H1 (cell line): ENCODE results near the gene CMC1. TPM values are rescaled to one million over a fixed set of nuclear protein-coding genes. Genes with fewer than 3 reads are reported as not detected.
A peak's percentile ranks its signal among the peaks of the same experiment; 100 is the strongest.

Source experiments
- CTCF ChIA-PET: fragments of 300-600 bp; sonication (Branson Sonifier 250); formaldehyde crosslinking; loops from one replicate; lab custom pipeline; 2021; ENCODE audit not compliant: partially characterized antibody; lab: Charles Lee
- POLR2A ChIA-PET: fragments of 300-600 bp; sonication (Branson Sonifier 250); formaldehyde crosslinking; loops from one replicate; lab custom pipeline; 2021; ENCODE audit warnings: inconsistent platforms; ENCODE audit not compliant: partially characterized antibody; lab: Charles Lee
- DNase-seq, 2 experiments: peaks; one replicate each; pipeline versions ENCODE4 v3.0.0 to v3.0.0-alpha.2; 2010 to 2022; ENCODE audit warnings: low spot score in 2 of 2, low read depth in 1 of 2, mixed read lengths in 1 of 2
- FAIRE-seq: peaks from 2 replicates; lab custom pipeline; 2011; peaks lifted over from hg19 to GRCh38; lab: Jason Lieb, UNC
- H2AFZ ChIP-seq: 2 replicates; pipeline ENCODE4 v1.8.1; 2012; ENCODE audit warnings: low read length, inconsistent platforms
- H2AK5ac ChIP-seq: 2 replicates; pipeline ENCODE4 v1.6.1; 2013; ENCODE audit warnings: low read depth, low read length
- H2BK120ac ChIP-seq: replicated peaks from 2 replicates; pipeline ENCODE3; 2013; ENCODE audit warnings: low read depth, low read length, inconsistent platforms
- H2BK12ac ChIP-seq: 2 replicates; pipeline ENCODE4 v1.6.1; 2013; ENCODE audit warnings: low read depth, low read length
- H2BK15ac ChIP-seq: 2 replicates; pipeline ENCODE4 v1.6.1; 2013; ENCODE audit warnings: low read length
- H2BK20ac ChIP-seq: 2 replicates; pipeline ENCODE4 v1.6.1; 2013; ENCODE audit warnings: low read length
- H2BK5ac ChIP-seq: 2 replicates; pipeline ENCODE4 v1.6.1; 2013; ENCODE audit warnings: low read depth, low read length
- H3K14ac ChIP-seq: 2 replicates; pipeline ENCODE4 v1.6.1; 2013; ENCODE audit warnings: inconsistent platforms; ENCODE audit not compliant: insufficient read length
- H3K18ac ChIP-seq: 2 replicates; pipeline ENCODE4 v1.6.1; 2013; ENCODE audit warnings: low read length; ENCODE audit errors: extremely low read depth
- H3K23ac ChIP-seq: 2 replicates; pipeline ENCODE4 v1.6.1; 2013; ENCODE audit warnings: inconsistent platforms; ENCODE audit not compliant: insufficient read length
- H3K23me2 ChIP-seq: 2 replicates; pipeline ENCODE4 v1.6.1; 2013; ENCODE audit warnings: low read depth, low read length
- H3K27ac ChIP-seq: 2 replicates; pipeline ENCODE4 v1.6.1; 2011; ENCODE audit warnings: low read depth, low read length, inconsistent platforms
- H3K27me3 ChIP-seq, 4 experiments: replicated peaks in 1 of 4; 1 replicate in 1 of 4; 2 replicates in 3 of 4; pipeline versions ENCODE4 v1.6.1 to v1.8.1; 2011 to 2013; ENCODE audit warnings: low read length in 3 of 4, mild to moderate bottlenecking in 3 of 4, inconsistent platforms in 2 of 4, mixed read lengths in 2 of 4, moderate library complexity in 1 of 4; ENCODE audit not compliant: control insufficient read depth in 3 of 4, insufficient read depth in 3 of 4; ENCODE audit errors: extremely low read depth in 1 of 4
- H3K36me3 ChIP-seq, 4 experiments: 2 replicates each; pipeline versions ENCODE4 v1.6.1 to v1.8.1; 2011 to 2013; ENCODE audit warnings: mild to moderate bottlenecking in 4 of 4, low read length in 3 of 4, moderate library complexity in 2 of 4, control low read depth in 1 of 4, inconsistent platforms in 1 of 4; ENCODE audit not compliant: insufficient read depth in 4 of 4, control insufficient read depth in 2 of 4
- H3K4ac ChIP-seq: replicated peaks from 2 replicates; pipeline ENCODE3; 2013; ENCODE audit warnings: low read length, low read depth, mixed read lengths, inconsistent platforms; ENCODE audit not compliant: insufficient read length
- H3K4me1 ChIP-seq, 4 experiments: replicated peaks in 1 of 4; 1 replicate in 1 of 4; 2 replicates in 3 of 4; pipeline versions ENCODE4 v1.6.1 to v1.8.1; 2011 to 2013; ENCODE audit warnings: low read length in 3 of 4, inconsistent platforms in 2 of 4, mixed read lengths in 1 of 4; ENCODE audit not compliant: insufficient read depth in 4 of 4, control insufficient read depth in 3 of 4
- H3K4me2 ChIP-seq, 2 experiments: 2 replicates each; pipeline versions ENCODE4 v1.6.1 to v1.8.1; 2011 to 2013; ENCODE audit warnings: low read depth in 2 of 2, low read length in 2 of 2, control low read depth in 1 of 2, inconsistent platforms in 1 of 2, mild to moderate bottlenecking in 1 of 2; ENCODE audit not compliant: insufficient read depth in 1 of 2
- H3K4me3 ChIP-seq, 4 experiments: fragments of 200-600, 300-600 bp in 1 of 4; sonication (generic), shearing (Covaris generic), sonication (Bioruptor Twin) in 1 of 4; 2 replicates each; pipeline versions ENCODE4 v1.5.1 to v1.8.1; 2011 to 2016; ENCODE audit warnings: low read length in 4 of 4, low read depth in 3 of 4, control low read depth in 2 of 4, inconsistent platforms in 2 of 4, mild to moderate bottlenecking in 2 of 4, mixed read lengths in 1 of 4, moderate library complexity in 1 of 4; ENCODE audit not compliant: insufficient read depth in 2 of 4; ENCODE audit errors: extremely low read depth in 1 of 4
- H3K56ac ChIP-seq: replicated peaks from 2 replicates; pipeline ENCODE3; 2013; ENCODE audit warnings: low read depth, mild to moderate bottlenecking, mixed read lengths, low read length, inconsistent platforms; ENCODE audit not compliant: insufficient read length
- H3K79me1 ChIP-seq: 2 replicates; pipeline ENCODE4 v1.6.1; 2013; ENCODE audit warnings: low read depth, low read length, control low read depth
- H3K79me2 ChIP-seq, 2 experiments: 2 replicates each; pipeline versions ENCODE4 v1.6.1 to v1.8.1; 2012 to 2013; ENCODE audit warnings: low read length in 2 of 2, mild to moderate bottlenecking in 2 of 2, inconsistent platforms in 1 of 2; ENCODE audit not compliant: insufficient read depth in 2 of 2, control insufficient read depth in 1 of 2
- H3K9ac ChIP-seq, 4 experiments: replicated peaks in 1 of 4; 1 replicate in 1 of 4; 2 replicates in 3 of 4; pipeline versions ENCODE4 v1.6.1 to v1.8.1; 2011 to 2013; ENCODE audit warnings: low read depth in 3 of 4, low read length in 3 of 4, control low read depth in 2 of 4, mild to moderate bottlenecking in 2 of 4, moderate library complexity in 2 of 4, inconsistent platforms in 1 of 4; ENCODE audit errors: extremely low read depth in 1 of 4
- H3K9me3 ChIP-seq, 2 experiments: 2 replicates each; pipeline versions ENCODE4 v1.6.1 to v1.8.1; 2012 to 2013; ENCODE audit warnings: mild to moderate bottlenecking in 2 of 2, moderate library complexity in 2 of 2, control low read depth in 1 of 2, inconsistent platforms in 1 of 2, low read depth in 1 of 2, low read length in 1 of 2, mixed read lengths in 1 of 2; ENCODE audit not compliant: insufficient read depth in 2 of 2
- H4K20me1 ChIP-seq, 2 experiments: replicated peaks in 1 of 2; 2 replicates each; pipeline versions ENCODE3 to v1.8.1; 2011 to 2013; ENCODE audit warnings: inconsistent platforms in 2 of 2, low read length in 2 of 2, mild to moderate bottlenecking in 1 of 2; ENCODE audit not compliant: insufficient read depth in 2 of 2, control insufficient read depth in 1 of 2
- H4K5ac ChIP-seq: 2 replicates; pipeline ENCODE4 v1.6.1; 2013; ENCODE audit warnings: low read length, low read depth, mixed read lengths, inconsistent platforms; ENCODE audit not compliant: insufficient read length
- H4K8ac ChIP-seq: 2 replicates; pipeline ENCODE4 v1.8.0; 2013; ENCODE audit warnings: mild to moderate bottlenecking, moderate library complexity, low read length, inconsistent platforms; ENCODE audit not compliant: insufficient read depth; ENCODE audit errors: extremely low read depth
- H4K91ac ChIP-seq: replicated peaks from 2 replicates; pipeline ENCODE3; 2013; ENCODE audit warnings: low read length, mixed read lengths, inconsistent platforms; ENCODE audit not compliant: insufficient read length
- CTBP2 ChIP-seq: IDR thresholded peaks from 2 replicates; pipeline ENCODE4 v1.7.0; 2011; ENCODE audit warnings: borderline replicate concordance, mild to moderate bottlenecking, moderate library complexity, mixed read lengths, low read length; ENCODE audit not compliant: insufficient read depth, insufficient read length
- NRF1 ChIP-seq: IDR thresholded peaks from 2 replicates; pipeline ENCODE4 v1.6.1; 2011; ENCODE audit warnings: mild to moderate bottlenecking, low read depth, low read length, improper control_type of control experiment
- POLR2A ChIP-seq, 2 experiments: IDR thresholded peaks; 1 replicate in 1 of 2; 2 replicates in 1 of 2; pipeline ENCODE4 v1.6.1; 2011; ENCODE audit warnings: low read depth in 2 of 2, low read length in 2 of 2, mild to moderate bottlenecking in 2 of 2; ENCODE audit errors: control extremely low read depth in 1 of 2
- POU5F1 ChIP-seq: IDR thresholded peaks from 2 replicates; pipeline ENCODE4 v1.6.1; 2011; ENCODE audit warnings: low read depth, mild to moderate bottlenecking, low read length, moderate library complexity
- SIN3A ChIP-seq, 2 experiments: IDR thresholded peaks in 1 of 2; conservative IDR thresholded peaks in 1 of 2; 2 replicates each; pipeline ENCODE4 v1.6.1; 2011 to 2012; ENCODE audit warnings: low read length in 2 of 2, improper control_type of control experiment in 1 of 2, low read depth in 1 of 2, mild to moderate bottlenecking in 1 of 2
- SP2 ChIP-seq: IDR thresholded peaks from 2 replicates; pipeline ENCODE4 v1.6.1; 2012; ENCODE audit warnings: mild to moderate bottlenecking, low read length, inconsistent platforms
- WGBS, 2 experiments: shearing (Covaris generic) in 1 of 2; methylation state at CpG; one replicate each; pipeline versions ENCODE4 v1.1.6 to v1.1.7; 2013 to 2015; ENCODE audit warnings: low lambda C conversion rate in 2 of 2, mixed read lengths in 2 of 2, inconsistent platforms in 1 of 2, low coverage in 1 of 2, missing lambda C conversion rate in 1 of 2; ENCODE audit not compliant: insufficient replicate concordance in 2 of 2, insufficient coverage in 1 of 2, insufficient read length in 1 of 2; ENCODE audit errors: extremely low coverage in 1 of 2, missing lambda C conversion rate in 1 of 2; 5-methylcytosine and 5-hydroxymethylcytosine counted together
- polyA plus RNA-seq, 7 experiments: library from polyadenylated mRNA; depleted of rRNA in 3 of 7; stranded (reverse) in 5 of 7; unstranded in 2 of 7; fragments of >200 nt in 5 of 7; fragments of 200-250 nt in 2 of 7; gene quantifications; 1 replicate in 5 of 7; 2 replicates in 1 of 7; 4 replicates in 1 of 7; pipeline versions ENCODE4 v1.2.1 to v1.2.3, GENCODE V29; 2011 to 2013; ENCODE audit warnings: missing spikeins in 2 of 7, mixed read lengths in 2 of 7
- total RNA-seq: library from RNA; stranded (reverse); fragmentation: NEBNext Ultra II Directional; extraction: Animal tissue kit (Norgen Biotek cat#: 25700); gene quantifications from 2 replicates; pipeline ENCODE4 v1.2.1, GENCODE V29; 2021

CMC1 gene
- total and polyA plus RNA-seq, 2 of the 8 experiments (the other 6 are each of a cell fraction or from before 2014, with no cell fraction given) = 11.4 to 19.4 TPM

DNA sequence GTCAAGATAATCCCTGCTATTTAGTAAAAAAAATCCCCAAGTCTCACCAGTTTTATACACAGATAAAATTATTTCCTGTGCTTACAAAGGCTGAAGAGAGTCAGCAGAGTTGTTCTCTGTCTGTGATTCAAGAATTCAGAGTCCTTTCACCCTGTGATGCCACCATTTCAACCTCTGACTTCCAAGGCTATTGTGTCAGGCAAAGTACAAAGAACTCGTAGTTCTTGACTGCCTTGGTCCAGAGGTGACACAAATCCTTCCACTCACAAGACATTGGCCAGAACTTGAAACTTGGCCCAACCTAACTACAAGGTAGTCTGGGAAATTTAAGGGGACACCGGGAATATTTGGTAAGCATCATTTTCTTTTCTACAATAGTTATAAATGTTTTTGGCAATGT, 34.9 kb upstream of the CMC1 start:
- Histone ChIP-seq H3K56ac (no peak overlapping the region), H2AFZ (0 out of 2 replicates have a peak overlapping the region, but pooled peaks have one; percentile 0), H4K5ac (no peak overlapping the region), H3K27ac (no peak overlapping the region), H2AK5ac (no peak overlapping the region), H3K23me2 (no peaks in the 10 kb centered on the region), H4K91ac (no peak overlapping the region), H2BK12ac (no peak overlapping the region), H3K79me2 (no peaks in the 10 kb centered on the region), H3K9me3 (no peaks in the 10 kb centered on the region), H3K4me1 (no peaks in the 10 kb centered on the region), H3K4ac (no peak overlapping the region), H4K8ac (no peak overlapping the region), H3K18ac (no peak overlapping the region), H4K20me1 (no peaks in the 10 kb centered on the region), H2BK5ac (no peak overlapping the region), H3K14ac (no peak overlapping the region), H3K4me2 (no peak overlapping the region), H2BK120ac (no peak overlapping the region), H3K79me1 (no peaks in the 10 kb centered on the region), H2BK15ac (no peak overlapping the region), H3K36me3 (no peaks in the 10 kb centered on the region), H3K27me3 (no peaks in the 10 kb centered on the region), H2BK20ac (no peak overlapping the region), H3K4me3 (no peak overlapping the region), H3K23ac (no peak overlapping the region), H3K9ac (no peak overlapping the region)
- ChIA-PET POLR2A (no interaction called here), CTCF (no interaction called here)
- DNase-seq (no peak), FAIRE-seq (no peak)
- TF ChIP-seq SIN3A (conservative IDR thresholded peaks at IDR 0.05 in 1 of 2, IDR thresholded peaks at IDR 0.05 in 1 of 2; ENCODE audit: low read depth in 1 of 2, low read length in 2 of 2) = no peak
- TF ChIP-seq POU5F1 = no peak
- TF ChIP-seq CTBP2 = no peak
- no peak for TF ChIP-seq NRF1
- no peak for TF ChIP-seq SP2
- TF ChIP-seq POLR2A (IDR thresholded peaks at IDR 0.05; ENCODE audit: control extremely low read depth in 1 of 2, low read depth in 2 of 2, low read length in 2 of 2) = no peak
- WGBS, 2 experiments = 94% methylated on average over 2 of the region's 2 CpGs; no CpG with 5 or more reads in 1 of the 2 experiments
